ENCODE results near the gene DMRTC1. TPM values are rescaled to one million over a fixed set of nuclear protein-coding genes. Genes with fewer than 3 reads are reported as not detected.
A peak's percentile ranks its signal among the peaks of the same experiment; 100 is the strongest.
"Not testable (repeated sequence)": the region's sequence is repeated elsewhere in the genome, so short reads cannot be mapped to it uniquely, and the experiment has no call there.

Gene DMRTC1
- polyA plus RNA-seq, 4 donors = 0.13 TPM; not detected in 3

DNA sequence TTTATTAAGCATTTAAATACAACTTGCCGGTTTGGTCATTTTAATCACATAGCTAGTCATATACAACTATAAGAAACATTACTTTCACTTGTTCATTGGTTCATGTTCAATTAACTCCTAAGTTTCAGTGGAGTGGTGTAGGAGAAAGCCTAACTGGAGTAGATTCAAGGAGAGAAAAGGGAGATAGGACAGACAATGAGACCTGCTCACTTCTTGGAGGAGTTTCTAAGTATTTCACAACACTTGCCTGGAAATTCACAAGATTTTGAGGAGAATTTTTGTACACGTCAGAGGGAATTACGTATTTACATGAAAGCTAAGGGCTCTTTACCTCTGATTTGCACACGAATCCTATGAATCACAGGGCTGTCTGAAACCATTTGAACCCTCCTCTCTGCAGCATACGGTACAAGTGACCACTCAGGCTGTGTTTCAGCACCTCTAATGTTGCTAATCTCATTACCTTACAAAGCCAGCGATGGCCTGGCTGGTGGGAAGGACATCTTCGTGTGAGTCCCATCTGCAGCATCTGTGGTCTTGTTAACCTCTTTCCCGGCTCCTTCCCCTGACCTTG lies 6.7 kb downstream of the DMRTC1 start:
- not testable (repeated sequence) for H3K27ac ChIP-seq (ENCODE audit: low read depth in 1 of 3, low read length in 2 of 3); H3K36me3 ChIP-seq (ENCODE audit: control insufficient read depth in 3 of 3, insufficient read depth in 2 of 3, low read depth in 1 of 3, low read length in 3 of 3); H3K27me3 ChIP-seq (ENCODE audit: control insufficient read depth in 3 of 3, insufficient read depth in 3 of 3, low read length in 3 of 3); H3K9me3 ChIP-seq (ENCODE audit: control insufficient read depth in 2 of 2, insufficient read depth in 1 of 2, low read depth in 1 of 2, low read length in 1 of 2); FAIRE-seq; H3K4me3 ChIP-seq (ENCODE audit: low read depth in 1 of 3, low read length in 3 of 3); H3K4me1 ChIP-seq (ENCODE audit: control insufficient read depth in 3 of 3, insufficient read depth in 2 of 3, low read depth in 1 of 3, low read length in 2 of 3); DNase-seq
- WGBS, 3 donors = no CpG with 5 or more reads among the region's 8 CpGs

DNA sequence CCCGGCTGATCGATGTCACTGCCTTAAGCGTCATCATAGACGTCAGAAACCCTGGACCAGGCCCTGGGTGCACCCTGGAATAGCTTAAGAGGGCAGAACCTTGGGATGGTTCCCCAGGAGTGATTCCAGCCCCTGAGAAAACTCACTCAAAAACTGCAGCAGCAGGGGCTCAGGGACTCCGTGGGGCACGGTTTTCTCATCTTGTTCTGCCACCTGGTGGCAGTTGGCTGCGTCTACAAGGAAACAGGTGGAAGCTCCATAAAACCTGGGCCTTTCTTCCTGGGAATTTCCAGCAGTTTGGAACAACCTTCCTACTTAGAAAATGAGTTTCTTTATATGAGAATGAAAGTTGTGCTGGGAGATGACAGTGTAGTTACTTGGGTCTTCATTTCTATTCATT lies 7.2 kb downstream of the DMRTC1 start:
- no CpG with 5 or more reads among the region's 7 CpGs for WGBS, 3 donors
- H3K4me1 ChIP-seq (ENCODE audit: control insufficient read depth in 3 of 3, insufficient read depth in 2 of 3, low read depth in 1 of 3, low read length in 2 of 3); H3K27ac ChIP-seq (ENCODE audit: low read depth in 1 of 3, low read length in 2 of 3); H3K9me3 ChIP-seq (ENCODE audit: control insufficient read depth in 2 of 2, insufficient read depth in 1 of 2, low read depth in 1 of 2, low read length in 1 of 2); DNase-seq; H3K27me3 ChIP-seq (ENCODE audit: control insufficient read depth in 3 of 3, insufficient read depth in 3 of 3, low read length in 3 of 3); H3K36me3 ChIP-seq (ENCODE audit: control insufficient read depth in 3 of 3, insufficient read depth in 2 of 3, low read depth in 1 of 3, low read length in 3 of 3); H3K4me3 ChIP-seq (ENCODE audit: low read depth in 1 of 3, low read length in 3 of 3): not testable (repeated sequence)
- peak; percentile 99 for FAIRE-seq

GRCh38 chrX:72932283-72932682 lies 11.4 kb downstream of the DMRTC1 start:
- H3K36me3 ChIP-seq (ENCODE audit: control insufficient read depth in 3 of 3, insufficient read depth in 2 of 3, low read depth in 1 of 3, low read length in 3 of 3); H3K4me1 ChIP-seq (ENCODE audit: control insufficient read depth in 3 of 3, insufficient read depth in 2 of 3, low read depth in 1 of 3, low read length in 2 of 3); H3K4me3 ChIP-seq (ENCODE audit: low read depth in 1 of 3, low read length in 3 of 3); DNase-seq; H3K9me3 ChIP-seq (ENCODE audit: control insufficient read depth in 2 of 2, insufficient read depth in 1 of 2, low read depth in 1 of 2, low read length in 1 of 2); H3K27ac ChIP-seq (ENCODE audit: low read depth in 1 of 3, low read length in 2 of 3); H3K27me3 ChIP-seq (ENCODE audit: control insufficient read depth in 3 of 3, insufficient read depth in 3 of 3, low read length in 3 of 3); FAIRE-seq: not testable (repeated sequence)
- no CpG with 5 or more reads among the region's 1 CpG for WGBS, 3 donors

DNA sequence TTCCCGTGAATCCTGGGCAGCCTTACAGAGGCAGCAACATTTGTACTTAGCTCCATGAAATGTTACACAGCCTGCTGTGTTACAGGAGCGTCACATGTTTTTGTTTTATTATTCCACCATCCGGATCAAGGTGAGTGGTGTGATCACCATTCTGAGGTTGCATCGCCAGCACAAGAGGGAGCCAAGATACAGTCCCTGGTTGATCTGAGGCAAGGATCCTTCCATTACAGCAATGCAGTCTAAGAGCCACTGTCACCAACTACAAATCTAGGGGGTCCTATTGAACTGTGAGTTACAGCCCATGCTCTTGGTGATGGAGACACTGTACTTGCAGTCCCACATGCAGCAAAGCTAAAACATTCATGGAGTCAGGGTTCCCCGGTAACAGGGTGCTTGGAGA lies 27.5 kb downstream of the DMRTC1 start:
- not testable (repeated sequence) for H3K27ac ChIP-seq (ENCODE audit: low read depth in 1 of 3, low read length in 2 of 3); H3K27me3 ChIP-seq (ENCODE audit: control insufficient read depth in 3 of 3, insufficient read depth in 3 of 3, low read length in 3 of 3); H3K9me3 ChIP-seq (ENCODE audit: control insufficient read depth in 2 of 2, insufficient read depth in 1 of 2, low read depth in 1 of 2, low read length in 1 of 2); H3K36me3 ChIP-seq (ENCODE audit: control insufficient read depth in 3 of 3, insufficient read depth in 2 of 3, low read depth in 1 of 3, low read length in 3 of 3); DNase-seq; FAIRE-seq; H3K4me3 ChIP-seq (ENCODE audit: low read depth in 1 of 3, low read length in 3 of 3); H3K4me1 ChIP-seq (ENCODE audit: control insufficient read depth in 3 of 3, insufficient read depth in 2 of 3, low read depth in 1 of 3, low read length in 2 of 3)
- 68 to 95% (median 74%) methylated on average over 2 to 3 of the region's 5 CpGs for WGBS, 3 donors

DNA sequence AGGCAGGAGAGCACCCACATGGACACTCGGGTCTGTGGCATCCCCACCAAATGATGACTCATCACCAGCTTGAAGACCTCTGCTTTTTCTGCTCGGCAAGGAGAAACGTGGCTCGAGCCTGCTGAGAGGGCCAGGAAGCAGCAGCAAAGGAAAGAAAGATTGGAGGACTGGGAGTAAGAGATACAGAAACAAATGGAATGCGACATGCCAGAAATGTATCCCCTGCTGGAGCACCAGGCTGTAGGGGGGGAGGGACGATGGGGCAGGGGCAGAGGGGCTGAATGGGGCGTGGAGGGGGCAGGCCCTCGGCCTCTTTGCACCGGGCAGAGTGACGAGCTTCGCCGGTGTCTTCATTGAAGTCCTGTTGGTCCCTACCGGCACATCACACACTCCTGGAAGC lies 31.3 kb downstream of the DMRTC1 start, which contains the start of gene FAM236C:
TSS of gene FAM236C (plus strand) at position 301 of the 400 bp plus-strand sequence. CDS start 100 bp downstream, outside the sequence.
- not testable (repeated sequence) for H3K36me3 ChIP-seq (ENCODE audit: control insufficient read depth in 3 of 3, insufficient read depth in 2 of 3, low read depth in 1 of 3, low read length in 3 of 3); H3K4me3 ChIP-seq (ENCODE audit: low read depth in 1 of 3, low read length in 3 of 3); H3K4me1 ChIP-seq (ENCODE audit: control insufficient read depth in 3 of 3, insufficient read depth in 2 of 3, low read depth in 1 of 3, low read length in 2 of 3); H3K9me3 ChIP-seq (ENCODE audit: control insufficient read depth in 2 of 2, insufficient read depth in 1 of 2, low read depth in 1 of 2, low read length in 1 of 2); H3K27me3 ChIP-seq (ENCODE audit: control insufficient read depth in 3 of 3, insufficient read depth in 3 of 3, low read length in 3 of 3); FAIRE-seq; DNase-seq; H3K27ac ChIP-seq (ENCODE audit: low read depth in 1 of 3, low read length in 2 of 3)
- no CpG with 5 or more reads among the region's 13 CpGs for WGBS, 3 donors

DNA sequence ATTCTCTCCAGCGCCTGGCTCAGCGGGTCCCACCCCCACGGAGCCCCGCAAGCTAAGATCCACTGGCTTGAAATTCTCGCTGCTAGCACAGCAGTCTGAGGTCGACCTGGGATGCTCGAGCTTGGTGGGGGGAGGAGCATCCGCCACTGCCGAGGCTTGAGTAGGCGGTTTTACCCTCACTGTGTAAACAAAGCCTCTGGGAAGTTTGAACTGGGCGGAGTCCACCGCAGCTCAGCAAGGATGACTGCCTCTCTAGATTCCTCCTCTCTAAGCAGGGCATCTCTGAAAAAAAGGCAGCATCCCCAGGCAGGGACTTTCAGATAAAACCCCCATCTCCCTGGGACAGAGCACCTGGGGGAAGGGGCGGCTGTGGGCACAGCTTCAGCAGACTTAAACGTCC lies 53.9 kb downstream of the DMRTC1 start:
- not testable (repeated sequence) for FAIRE-seq; DNase-seq; H3K9me3 ChIP-seq (ENCODE audit: control insufficient read depth in 2 of 2, insufficient read depth in 1 of 2, low read depth in 1 of 2, low read length in 1 of 2); H3K4me3 ChIP-seq (ENCODE audit: low read depth in 1 of 3, low read length in 3 of 3); H3K27ac ChIP-seq (ENCODE audit: low read depth in 1 of 3, low read length in 2 of 3); H3K4me1 ChIP-seq (ENCODE audit: control insufficient read depth in 3 of 3, insufficient read depth in 2 of 3, low read depth in 1 of 3, low read length in 2 of 3); H3K36me3 ChIP-seq (ENCODE audit: control insufficient read depth in 3 of 3, insufficient read depth in 2 of 3, low read depth in 1 of 3, low read length in 3 of 3); H3K27me3 ChIP-seq (ENCODE audit: control insufficient read depth in 3 of 3, insufficient read depth in 3 of 3, low read length in 3 of 3)
- no CpG with 5 or more reads among the region's 14 CpGs for WGBS, 3 donors

DNA sequence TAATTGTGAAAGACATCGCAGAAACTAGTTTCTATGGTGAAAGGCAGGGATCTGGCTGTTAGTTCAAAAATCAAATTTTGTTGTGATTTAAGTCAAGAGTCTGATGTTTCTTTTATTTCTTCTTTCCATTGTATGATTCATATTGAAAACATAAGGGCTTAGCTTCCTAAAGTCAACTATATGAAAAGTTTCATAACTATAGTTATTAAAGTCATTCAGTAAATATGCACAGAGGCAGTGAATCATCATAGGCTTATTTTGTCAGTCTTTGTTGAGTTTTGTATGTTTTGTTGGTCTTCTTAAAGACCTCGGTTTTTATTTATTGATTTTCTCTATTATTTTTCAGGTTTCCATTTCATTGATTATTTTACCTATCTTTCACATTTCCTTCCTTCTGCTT lies 60.7 kb downstream of the DMRTC1 start:
- DNase-seq; H3K4me1 ChIP-seq (ENCODE audit: control insufficient read depth in 3 of 3, insufficient read depth in 2 of 3, low read depth in 1 of 3, low read length in 2 of 3); H3K27me3 ChIP-seq (ENCODE audit: control insufficient read depth in 3 of 3, insufficient read depth in 3 of 3, low read length in 3 of 3); H3K27ac ChIP-seq (ENCODE audit: low read depth in 1 of 3, low read length in 2 of 3); H3K4me3 ChIP-seq (ENCODE audit: low read depth in 1 of 3, low read length in 3 of 3); H3K36me3 ChIP-seq (ENCODE audit: control insufficient read depth in 3 of 3, insufficient read depth in 2 of 3, low read depth in 1 of 3, low read length in 3 of 3); H3K9me3 ChIP-seq (ENCODE audit: control insufficient read depth in 2 of 2, insufficient read depth in 1 of 2, low read depth in 1 of 2, low read length in 1 of 2): not testable (repeated sequence)
- WGBS, 3 donors = no CpG with 5 or more reads among the region's 2 CpGs
- FAIRE-seq = peak; percentile 75

DNA sequence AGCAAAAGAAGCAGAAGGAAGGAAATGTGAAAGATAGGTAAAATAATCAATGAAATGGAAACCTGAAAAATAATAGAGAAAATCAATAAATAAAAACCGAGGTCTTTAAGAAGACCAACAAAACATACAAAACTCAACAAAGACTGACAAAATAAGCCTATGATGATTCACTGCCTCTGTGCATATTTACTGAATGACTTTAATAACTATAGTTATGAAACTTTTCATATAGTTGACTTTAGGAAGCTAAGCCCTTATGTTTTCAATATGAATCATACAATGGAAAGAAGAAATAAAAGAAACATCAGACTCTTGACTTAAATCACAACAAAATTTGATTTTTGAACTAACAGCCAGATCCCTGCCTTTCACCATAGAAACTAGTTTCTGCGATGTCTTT lies 106.1 kb downstream of the DMRTC1 start:
- DNase-seq; H3K4me3 ChIP-seq (ENCODE audit: low read depth in 1 of 3, low read length in 3 of 3); H3K27me3 ChIP-seq (ENCODE audit: control insufficient read depth in 3 of 3, insufficient read depth in 3 of 3, low read length in 3 of 3); H3K36me3 ChIP-seq (ENCODE audit: control insufficient read depth in 3 of 3, insufficient read depth in 2 of 3, low read depth in 1 of 3, low read length in 3 of 3); FAIRE-seq; H3K27ac ChIP-seq (ENCODE audit: low read depth in 1 of 3, low read length in 2 of 3); H3K9me3 ChIP-seq (ENCODE audit: control insufficient read depth in 2 of 2, insufficient read depth in 1 of 2, low read depth in 1 of 2, low read length in 1 of 2); H3K4me1 ChIP-seq (ENCODE audit: control insufficient read depth in 3 of 3, insufficient read depth in 2 of 3, low read depth in 1 of 3, low read length in 2 of 3): not testable (repeated sequence)
- no CpG with 5 or more reads among the region's 2 CpGs for WGBS, 3 donors

- DNase-seq; H3K27me3 ChIP-seq (ENCODE audit: control insufficient read depth in 3 of 3, insufficient read depth in 3 of 3, low read length in 3 of 3); H3K27ac ChIP-seq (ENCODE audit: low read depth in 1 of 3, low read length in 2 of 3); H3K36me3 ChIP-seq (ENCODE audit: control insufficient read depth in 3 of 3, insufficient read depth in 2 of 3, low read depth in 1 of 3, low read length in 3 of 3); FAIRE-seq; H3K4me3 ChIP-seq (ENCODE audit: low read depth in 1 of 3, low read length in 3 of 3); H3K4me1 ChIP-seq (ENCODE audit: control insufficient read depth in 3 of 3, insufficient read depth in 2 of 3, low read depth in 1 of 3, low read length in 2 of 3); H3K9me3 ChIP-seq (ENCODE audit: control insufficient read depth in 2 of 2, insufficient read depth in 1 of 2, low read depth in 1 of 2, low read length in 1 of 2): not testable (repeated sequence)
- no CpG with 5 or more reads among the region's 13 CpGs for WGBS, 3 donors
Observed at GRCh38 chrX:72830701-72831100, 112.9 kb downstream of the DMRTC1 start.

All from small intestine (tissue), 7 donors.